ENCODE results near the gene LRMDA. TPM values are rescaled to one million over a fixed set of nuclear protein-coding genes. Genes with fewer than 3 reads are reported as not detected.

Gene LRMDA
- total and polyA plus RNA-seq, 2 donors (not counting 3 experiments of a cell fraction or from before 2014, with no cell fraction given): 9.7 to 18.0 TPM

- no peaks in the 10 kb centered on the region for H3K36me3 ChIP-seq (ENCODE audit: control insufficient read depth in 2 of 2, extremely low read depth in 1 of 2, insufficient read depth in 2 of 2, low read length in 2 of 2)
- intact Hi-C loops (cut with micrococcal nuclease) (no loop called here), dilution Hi-C loops (cut with MboI; ENCODE audit: extremely low pct_ligation_motif_present, low sequenced_read_pairs) (no loop called here)
- no peaks in the 10 kb centered on the region for H3K9me1 ChIP-seq (replicated peaks; ENCODE audit: control insufficient read depth, extremely low read depth, insufficient read depth, low read length)
- H3K79me2 ChIP-seq (ENCODE audit: control insufficient read depth, insufficient read depth, low read length): no peaks in the 10 kb centered on the region
- FAIRE-seq (no peak), DNase-seq (ENCODE audit: low read depth, low spot score) (no peak)
- TF ChIP-seq CTCF (IDR thresholded peaks at IDR 0.05; ENCODE audit: extremely low read depth in 1 of 2, insufficient read depth in 1 of 2, low read depth in 1 of 2, low read length in 2 of 2) (no peak), POLR2A (IDR thresholded peaks at IDR 0.05; ENCODE audit: low read depth, low read length) (no peak), EZH2 (IDR thresholded peaks at IDR 0.05; ENCODE audit: borderline replicate concordance, low read depth, low read length, severe bottlenecking) (no peak), POLR2AphosphoS5 (IDR thresholded peaks at IDR 0.05; ENCODE audit: insufficient read depth, low read depth, low read length) (no peak), MYC (IDR thresholded peaks at IDR 0.05; ENCODE audit: low read depth, low read length) (no peak), JUN (IDR thresholded peaks at IDR 0.05; ENCODE audit: borderline replicate concordance, insufficient read depth, insufficient read length, low read depth) (no peak), GATA2 (IDR thresholded peaks at IDR 0.05; ENCODE audit: insufficient read depth, insufficient read length, low read depth, low read length) (no peak), FOS (IDR thresholded peaks at IDR 0.05; ENCODE audit: borderline replicate concordance, insufficient read depth, low read length) (no peak), MAX (IDR thresholded peaks at IDR 0.05; ENCODE audit: insufficient read depth, insufficient read length) (no peak)
- ChIA-PET POLR2A (no interaction called here), CTCF (no interaction called here)
- H3K4me1 ChIP-seq (ENCODE audit: control insufficient read depth, extremely low read depth, insufficient read depth, low read length): no peaks in the 10 kb centered on the region
- H3K9ac ChIP-seq (replicated peaks; ENCODE audit: extremely low read depth, insufficient read depth, low read length): no peak overlapping the region
- no peak overlapping the region for H3K27ac ChIP-seq (ENCODE audit: insufficient read depth, low read depth, low read length)
- no peak overlapping the region for H3K4me3 ChIP-seq (replicated peaks in 1 of 3; ENCODE audit: insufficient read depth in 1 of 3, low read depth in 1 of 3, low read length in 3 of 3)
- no peak overlapping the region for H2AFZ ChIP-seq (ENCODE audit: low read depth, low read length)
- no peaks in the 10 kb centered on the region for H4K20me1 ChIP-seq (replicated peaks; ENCODE audit: control insufficient read depth, extremely low read depth, insufficient read depth, low read length)
- H3K9me3 ChIP-seq (replicated peaks; ENCODE audit: control insufficient read depth, insufficient read depth, low read length): no peaks in the 10 kb centered on the region
- no peak overlapping the region for H3K4me2 ChIP-seq (ENCODE audit: insufficient read depth, low read length)
- no peaks in the 10 kb centered on the region for H3K27me3 ChIP-seq (ENCODE audit: control insufficient read depth in 2 of 2, insufficient read depth in 2 of 2, low read length in 2 of 2)
- no TSS peak for BruUV-seq (replicated peaks)
Observed at GRCh38 chr10:76211691-76212090, 780.3 kb downstream of the LRMDA start.
